K562 (cell line): ENCODE measurements around the gene HPCAL1.

Source experiments
- ESRRA ChIP-seq: fragments of 450-650 bp; IDR thresholded peaks from 2 replicates; pipeline ENCODE4 v1.6.1; 2014; ENCODE audit warnings: low read depth, mild to moderate bottlenecking, moderate library complexity, borderline replicate concordance
- EZH2 ChIP-seq: IDR thresholded peaks from 2 replicates; pipeline ENCODE4 v1.6.1; 2012; ENCODE audit warnings: low read depth, mild to moderate bottlenecking, inconsistent platforms, low read length, borderline replicate concordance
- MCM3 ChIP-seq: fragments of 450-650 bp; IDR thresholded peaks from 2 replicates; pipeline ENCODE4 v1.6.1; 2016
- SIRT6 ChIP-seq: IDR thresholded peaks from one replicate; pipeline ENCODE4 v1.6.1; 2012; ENCODE audit warnings: low read depth, mild to moderate bottlenecking, control low read depth, inconsistent platforms, low read length, moderate library complexity
- TEAD4 ChIP-seq, 2 experiments: sonication (generic) in 1 of 2; formaldehyde crosslinking in 1 of 2; IDR thresholded peaks; 2 replicates each; pipeline versions ENCODE4 v1.6.1 to v1.8.0; 2012 to 2022; ENCODE audit warnings: borderline replicate concordance in 1 of 2, inconsistent platforms in 1 of 2, low read length in 1 of 2, mild to moderate bottlenecking in 1 of 2, missing genetic modification reagents in 1 of 2
- ZFX ChIP-seq: sonication (generic); formaldehyde crosslinking; IDR thresholded peaks from 2 replicates; pipeline ENCODE4 v1.8.0; 2022; ENCODE audit warnings: mild to moderate bottlenecking, missing genetic modification reagents, moderate library complexity
- ZNF274 ChIP-seq: IDR thresholded peaks from 2 replicates; pipeline ENCODE4 v1.6.1; 2011; ENCODE audit warnings: low read depth, mild to moderate bottlenecking, low read length, moderate library complexity, borderline replicate concordance
- ZNF347 ChIP-seq: fragments of 450-650 bp; formaldehyde crosslinking; IDR thresholded peaks from 2 replicates; pipeline ENCODE4 v1.4.0; 2020; ENCODE audit warnings: low read depth, mild to moderate bottlenecking, moderate library complexity
- ZNF785 ChIP-seq: fragments of 250-450 bp; sonication (Bioruptor Pico); IDR thresholded peaks from 2 replicates; pipeline ENCODE4 v1.4.0; 2020; ENCODE audit warnings: mild to moderate bottlenecking
- TF ChIP-seq, protein P1 (sequence below), 2 experiments: fragments of 450-650 bp; IDR thresholded peaks; 2 replicates each; pipeline ENCODE4 v1.6.1; 2016
- TF ChIP-seq, protein P2 (sequence below), 2 experiments: fragments of 450-650 bp; formaldehyde crosslinking in 1 of 2; IDR thresholded peaks; 2 replicates each; pipeline versions ENCODE4 v1.4.0 to v1.6.1; 2014 to 2020; ENCODE audit warnings: mild to moderate bottlenecking in 2 of 2, borderline replicate concordance in 1 of 2, low read depth in 1 of 2
- TF ChIP-seq, protein P3 (sequence below): sonication (generic); formaldehyde crosslinking; IDR thresholded peaks from 2 replicates; pipeline ENCODE4 v1.8.0; 2022; ENCODE audit warnings: mild to moderate bottlenecking, missing genetic modification reagents
- TF ChIP-seq, protein P4 (sequence below): fragments of 250-450 bp; sonication (Bioruptor Pico); IDR thresholded peaks from 2 replicates; pipeline ENCODE4 v1.8.0; 2021; ENCODE audit warnings: moderate library complexity, mild to moderate bottlenecking, inconsistent platforms

DNA sequence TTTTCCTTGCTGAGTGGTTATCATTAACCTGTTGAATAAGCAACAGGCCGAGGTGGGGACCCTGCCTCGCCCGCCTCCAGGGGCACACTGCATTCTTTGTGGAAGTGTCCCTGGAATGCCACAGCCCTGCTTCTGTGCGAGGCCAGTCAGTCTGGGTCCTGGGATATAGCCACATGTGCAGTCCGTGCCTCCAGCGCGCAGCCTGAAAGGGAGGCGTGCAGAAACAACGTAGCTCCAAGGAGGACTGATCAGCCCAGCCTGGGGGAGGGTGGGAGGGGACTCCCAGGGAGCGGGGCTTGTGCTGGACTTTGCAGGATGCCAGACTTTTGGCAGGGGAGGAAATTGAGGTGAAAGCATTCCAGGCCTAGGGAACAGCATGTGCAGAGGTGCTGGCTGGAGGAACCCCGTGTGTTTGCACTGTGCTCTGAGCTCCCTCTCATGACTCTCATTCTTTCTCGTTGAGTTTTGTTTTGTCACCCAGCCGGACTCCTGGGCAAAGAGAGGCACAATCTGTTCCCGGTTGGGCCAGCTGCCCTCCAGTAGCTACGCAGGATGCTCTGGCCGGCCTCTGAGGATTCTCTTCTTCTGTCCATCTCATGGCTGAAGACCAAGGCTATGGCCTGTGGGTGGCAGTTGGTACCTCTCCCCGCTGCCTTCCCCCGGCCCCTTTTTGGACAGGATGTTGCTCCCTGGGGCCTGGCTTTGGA, 39.7 kb downstream of the HPCAL1 start:
- TF ChIP-seq ZFX (CRISPR knock-in tag) (no peak), ESRRA (no peak), EZH2 (no peak), ZNF347 (CRISPR knock-in tag) (no peak), ZNF785 (CRISPR knock-in tag) (no peak), SIRT6 (no peak), TEAD4 (IDR thresholded peaks at IDR 0.05; ENCODE audit: low read length) (no peak), TEAD4 (CRISPR knock-in tag; IDR thresholded peaks at IDR 0.05; ENCODE audit: borderline replicate concordance) (no peak), ZNF274 (no peak), MCM3 (no peak)
- TF ChIP-seq, protein P1, sequence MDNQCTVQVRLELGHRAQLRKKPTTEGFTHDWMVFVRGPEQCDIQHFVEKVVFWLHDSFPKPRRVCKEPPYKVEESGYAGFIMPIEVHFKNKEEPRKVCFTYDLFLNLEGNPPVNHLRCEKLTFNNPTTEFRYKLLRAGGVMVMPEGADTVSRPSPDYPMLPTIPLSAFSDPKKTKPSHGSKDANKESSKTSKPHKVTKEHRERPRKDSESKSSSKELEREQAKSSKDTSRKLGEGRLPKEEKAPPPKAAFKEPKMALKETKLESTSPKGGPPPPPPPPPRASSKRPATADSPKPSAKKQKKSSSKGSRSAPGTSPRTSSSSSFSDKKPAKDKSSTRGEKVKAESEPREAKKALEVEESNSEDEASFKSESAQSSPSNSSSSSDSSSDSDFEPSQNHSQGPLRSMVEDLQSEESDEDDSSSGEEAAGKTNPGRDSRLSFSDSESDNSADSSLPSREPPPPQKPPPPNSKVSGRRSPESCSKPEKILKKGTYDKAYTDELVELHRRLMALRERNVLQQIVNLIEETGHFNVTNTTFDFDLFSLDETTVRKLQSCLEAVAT (IDR thresholded peaks at IDR 0.05), result no peak
- TF ChIP-seq, protein P2, sequence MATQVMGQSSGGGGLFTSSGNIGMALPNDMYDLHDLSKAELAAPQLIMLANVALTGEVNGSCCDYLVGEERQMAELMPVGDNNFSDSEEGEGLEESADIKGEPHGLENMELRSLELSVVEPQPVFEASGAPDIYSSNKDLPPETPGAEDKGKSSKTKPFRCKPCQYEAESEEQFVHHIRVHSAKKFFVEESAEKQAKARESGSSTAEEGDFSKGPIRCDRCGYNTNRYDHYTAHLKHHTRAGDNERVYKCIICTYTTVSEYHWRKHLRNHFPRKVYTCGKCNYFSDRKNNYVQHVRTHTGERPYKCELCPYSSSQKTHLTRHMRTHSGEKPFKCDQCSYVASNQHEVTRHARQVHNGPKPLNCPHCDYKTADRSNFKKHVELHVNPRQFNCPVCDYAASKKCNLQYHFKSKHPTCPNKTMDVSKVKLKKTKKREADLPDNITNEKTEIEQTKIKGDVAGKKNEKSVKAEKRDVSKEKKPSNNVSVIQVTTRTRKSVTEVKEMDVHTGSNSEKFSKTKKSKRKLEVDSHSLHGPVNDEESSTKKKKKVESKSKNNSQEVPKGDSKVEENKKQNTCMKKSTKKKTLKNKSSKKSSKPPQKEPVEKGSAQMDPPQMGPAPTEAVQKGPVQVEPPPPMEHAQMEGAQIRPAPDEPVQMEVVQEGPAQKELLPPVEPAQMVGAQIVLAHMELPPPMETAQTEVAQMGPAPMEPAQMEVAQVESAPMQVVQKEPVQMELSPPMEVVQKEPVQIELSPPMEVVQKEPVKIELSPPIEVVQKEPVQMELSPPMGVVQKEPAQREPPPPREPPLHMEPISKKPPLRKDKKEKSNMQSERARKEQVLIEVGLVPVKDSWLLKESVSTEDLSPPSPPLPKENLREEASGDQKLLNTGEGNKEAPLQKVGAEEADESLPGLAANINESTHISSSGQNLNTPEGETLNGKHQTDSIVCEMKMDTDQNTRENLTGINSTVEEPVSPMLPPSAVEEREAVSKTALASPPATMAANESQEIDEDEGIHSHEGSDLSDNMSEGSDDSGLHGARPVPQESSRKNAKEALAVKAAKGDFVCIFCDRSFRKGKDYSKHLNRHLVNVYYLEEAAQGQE (IDR thresholded peaks at IDR 0.05; ENCODE audit: borderline replicate concordance), result no peak
- TF ChIP-seq, protein P2 (CRISPR knock-in tag; IDR thresholded peaks at IDR 0.05; ENCODE audit: low read depth), result no peak
- TF ChIP-seq, protein P3, sequence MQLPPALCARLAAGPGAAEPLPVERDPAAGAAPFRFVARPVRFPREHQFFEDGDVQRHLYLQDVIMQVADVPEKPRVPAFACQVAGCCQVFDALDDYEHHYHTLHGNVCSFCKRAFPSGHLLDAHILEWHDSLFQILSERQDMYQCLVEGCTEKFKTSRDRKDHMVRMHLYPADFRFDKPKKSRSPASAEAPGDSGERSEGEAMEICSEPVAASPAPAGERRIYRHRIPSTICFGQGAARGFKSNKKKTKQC (CRISPR knock-in tag), result no peak
- TF ChIP-seq, protein P4, sequence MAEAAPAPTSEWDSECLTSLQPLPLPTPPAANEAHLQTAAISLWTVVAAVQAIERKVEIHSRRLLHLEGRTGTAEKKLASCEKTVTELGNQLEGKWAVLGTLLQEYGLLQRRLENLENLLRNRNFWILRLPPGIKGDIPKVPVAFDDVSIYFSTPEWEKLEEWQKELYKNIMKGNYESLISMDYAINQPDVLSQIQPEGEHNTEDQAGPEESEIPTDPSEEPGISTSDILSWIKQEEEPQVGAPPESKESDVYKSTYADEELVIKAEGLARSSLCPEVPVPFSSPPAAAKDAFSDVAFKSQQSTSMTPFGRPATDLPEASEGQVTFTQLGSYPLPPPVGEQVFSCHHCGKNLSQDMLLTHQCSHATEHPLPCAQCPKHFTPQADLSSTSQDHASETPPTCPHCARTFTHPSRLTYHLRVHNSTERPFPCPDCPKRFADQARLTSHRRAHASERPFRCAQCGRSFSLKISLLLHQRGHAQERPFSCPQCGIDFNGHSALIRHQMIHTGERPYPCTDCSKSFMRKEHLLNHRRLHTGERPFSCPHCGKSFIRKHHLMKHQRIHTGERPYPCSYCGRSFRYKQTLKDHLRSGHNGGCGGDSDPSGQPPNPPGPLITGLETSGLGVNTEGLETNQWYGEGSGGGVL, result no peak
